DMS53 treated with DMSO at 0.1 percent for 48 hours (cell line): ENCODE results near the gene NKPD1.

ENCODE experiments used
- DNase-seq: peaks from one replicate; lab custom pipeline; 2025; ENCODE audit not compliant: unreplicated experiment; lab: John Stamatoyannopoulos, UW

NKPD1 gene

DNA sequence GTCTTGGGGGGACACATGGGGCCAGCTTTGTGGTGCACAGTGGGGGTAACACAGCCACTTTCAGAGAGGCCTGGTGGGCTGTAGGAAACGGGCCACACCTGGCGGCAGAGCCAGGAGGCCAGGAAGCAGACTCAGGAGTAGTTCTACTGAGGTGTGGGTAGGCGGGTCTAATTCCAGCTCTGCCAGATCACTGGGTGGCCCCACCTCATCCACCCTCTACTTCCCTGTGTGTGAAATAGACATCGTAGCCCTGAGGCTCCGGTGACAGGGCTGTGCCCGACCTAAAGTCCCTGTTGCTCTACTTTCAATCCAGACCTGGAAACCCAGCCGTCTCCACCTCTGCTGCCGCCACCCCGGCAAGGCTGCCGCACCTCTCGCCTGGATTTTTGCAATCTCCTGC, 4.0 kb downstream of the NKPD1 start:
- no peak for DNase-seq

DNA sequence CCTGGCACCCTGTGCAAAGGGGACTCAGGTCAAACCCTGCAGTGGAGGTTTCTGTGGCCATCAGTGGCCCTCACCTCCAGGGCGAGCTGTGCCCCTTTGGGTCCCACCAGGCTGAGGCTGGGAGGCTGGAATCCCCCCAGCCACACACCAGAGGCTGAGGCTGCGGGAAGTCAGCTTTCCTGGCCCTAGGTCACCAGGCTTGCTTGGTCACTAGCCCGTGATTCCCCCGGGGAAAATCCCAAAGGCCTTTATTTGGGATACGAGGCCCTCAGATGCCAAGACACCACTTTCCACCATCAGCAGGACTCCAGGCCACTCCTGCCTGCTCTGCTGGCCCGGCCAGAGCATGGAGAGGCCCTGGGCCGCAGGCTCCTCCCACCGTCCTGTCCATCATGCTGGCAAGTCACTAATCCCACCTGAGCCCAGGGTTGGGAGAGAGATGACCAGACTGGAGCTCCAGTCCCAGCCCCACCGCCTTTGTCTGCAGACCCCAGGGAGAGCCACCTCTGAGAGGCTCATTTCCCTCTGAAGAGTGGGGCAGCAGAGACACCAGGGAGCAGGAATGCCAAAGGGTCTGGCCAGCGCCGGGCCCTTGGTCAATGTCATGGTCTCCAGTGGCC, 4.7 kb downstream of the NKPD1 start:
- no peak for DNase-seq

DNA sequence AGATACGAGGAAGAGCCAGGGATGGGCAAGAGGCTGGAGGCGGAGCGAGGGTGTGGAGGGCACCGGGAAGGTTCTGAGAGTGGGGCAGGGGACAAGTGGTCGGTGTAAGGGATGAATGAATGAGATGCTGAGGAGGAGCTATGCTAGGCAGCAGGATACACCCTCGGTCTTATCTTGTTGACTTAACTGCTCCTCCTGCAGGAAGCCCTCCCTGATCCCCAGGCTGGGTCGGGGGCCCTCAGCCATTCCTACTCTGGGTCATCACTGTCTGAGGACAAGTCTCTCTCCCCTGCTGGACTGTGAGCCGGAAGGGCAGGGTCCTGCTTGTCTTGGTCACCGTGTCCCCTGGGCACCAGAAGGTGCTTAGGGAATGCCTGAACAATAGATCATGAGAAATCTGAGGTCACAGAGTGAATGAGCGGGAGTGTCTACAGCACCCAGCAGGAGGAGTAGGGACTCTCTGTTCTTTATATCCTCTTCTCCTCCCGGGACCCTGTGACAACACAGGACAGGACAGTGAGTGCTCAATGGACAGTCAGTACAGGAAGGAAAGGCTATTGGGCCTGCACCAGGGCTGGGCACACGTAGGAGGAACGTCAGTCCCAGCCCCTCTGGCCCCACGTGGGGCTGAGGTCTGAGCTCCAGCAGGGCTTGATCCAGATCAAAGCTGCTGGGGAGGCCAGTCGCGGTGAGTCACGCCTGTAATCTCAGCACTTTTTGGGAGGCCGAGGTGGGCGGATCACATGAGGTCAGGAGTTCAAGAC, 6.5 kb downstream of the NKPD1 start:
- DNase-seq: no peak

DNA sequence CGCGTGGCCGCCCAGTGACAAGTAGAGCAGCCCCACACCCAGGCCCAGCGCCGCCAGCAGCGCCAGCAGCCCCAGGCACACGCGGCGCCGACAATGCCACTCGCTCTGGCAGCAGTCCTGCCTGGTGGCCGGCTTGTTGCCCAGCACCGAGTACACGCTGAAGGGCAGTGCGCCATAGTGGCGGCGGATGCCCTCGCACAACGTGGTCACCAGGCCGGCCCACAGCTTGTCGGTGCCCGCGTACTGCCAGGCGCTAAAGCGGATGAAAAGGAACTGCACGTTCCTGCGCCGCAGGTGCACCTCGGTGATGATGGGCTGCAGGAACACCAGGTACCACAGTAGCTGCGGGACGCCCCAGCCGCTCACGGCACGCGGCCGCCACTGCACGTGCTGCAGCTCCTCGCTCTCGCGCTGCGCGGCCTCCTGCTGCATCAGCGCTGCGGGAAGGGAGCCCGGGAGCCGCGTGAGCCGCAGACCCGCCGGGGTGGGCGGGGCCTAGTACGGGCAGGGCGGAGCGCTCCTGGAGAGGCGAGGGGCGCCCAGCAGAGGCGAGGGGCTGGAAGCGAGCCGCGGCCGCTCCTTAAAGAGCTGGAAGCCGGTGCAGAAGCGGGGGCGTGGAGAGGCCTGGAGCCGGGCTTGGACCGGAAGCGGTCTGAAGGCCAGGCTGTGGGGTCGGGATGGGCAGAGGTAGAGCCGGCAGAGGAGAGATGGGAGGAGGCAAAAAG, 7.3 kb downstream of the NKPD1 start:
- DNase-seq: no peak

DNA sequence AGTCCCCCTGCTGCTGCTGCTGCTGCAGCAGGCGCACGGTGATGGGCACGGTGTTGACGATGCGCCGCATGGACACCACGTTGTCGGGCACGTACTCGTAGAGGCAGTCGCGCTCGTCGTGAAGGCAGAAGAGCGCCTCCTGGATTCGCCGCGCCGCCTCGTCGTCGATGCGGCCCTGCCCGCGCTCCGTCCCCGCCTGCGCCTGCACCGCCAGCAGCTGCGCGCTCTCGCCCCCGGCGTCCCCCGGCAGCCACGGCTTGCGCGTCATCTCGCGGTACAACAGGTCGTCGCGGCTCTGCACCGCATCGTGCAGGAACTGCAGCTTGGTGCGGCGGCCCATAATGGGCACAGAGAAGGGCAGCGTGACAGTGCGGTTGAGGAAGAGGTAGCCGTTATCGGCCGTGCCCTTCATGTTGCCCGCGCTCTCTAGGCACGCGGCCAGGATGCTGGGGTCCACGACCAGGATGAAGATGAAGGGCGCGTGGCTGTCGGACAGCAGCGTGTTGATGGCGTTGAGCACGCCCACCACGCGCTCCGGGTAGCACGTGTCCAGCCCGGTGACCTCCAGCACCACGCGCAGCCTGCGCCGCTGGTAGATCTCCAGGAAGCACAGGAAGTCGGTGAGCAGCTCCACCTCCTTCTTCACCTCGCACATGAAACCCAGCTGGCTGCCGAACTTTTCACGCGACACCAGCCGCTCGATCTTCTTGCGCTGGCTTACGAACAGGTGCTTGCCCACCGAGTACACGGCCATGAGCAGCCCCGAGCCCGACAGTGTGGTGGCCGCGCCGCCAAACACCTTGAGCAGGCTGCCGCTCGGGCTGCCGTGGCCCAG, 8.1 kb downstream of the NKPD1 start:
- peak; percentile 42 for DNase-seq

DNA sequence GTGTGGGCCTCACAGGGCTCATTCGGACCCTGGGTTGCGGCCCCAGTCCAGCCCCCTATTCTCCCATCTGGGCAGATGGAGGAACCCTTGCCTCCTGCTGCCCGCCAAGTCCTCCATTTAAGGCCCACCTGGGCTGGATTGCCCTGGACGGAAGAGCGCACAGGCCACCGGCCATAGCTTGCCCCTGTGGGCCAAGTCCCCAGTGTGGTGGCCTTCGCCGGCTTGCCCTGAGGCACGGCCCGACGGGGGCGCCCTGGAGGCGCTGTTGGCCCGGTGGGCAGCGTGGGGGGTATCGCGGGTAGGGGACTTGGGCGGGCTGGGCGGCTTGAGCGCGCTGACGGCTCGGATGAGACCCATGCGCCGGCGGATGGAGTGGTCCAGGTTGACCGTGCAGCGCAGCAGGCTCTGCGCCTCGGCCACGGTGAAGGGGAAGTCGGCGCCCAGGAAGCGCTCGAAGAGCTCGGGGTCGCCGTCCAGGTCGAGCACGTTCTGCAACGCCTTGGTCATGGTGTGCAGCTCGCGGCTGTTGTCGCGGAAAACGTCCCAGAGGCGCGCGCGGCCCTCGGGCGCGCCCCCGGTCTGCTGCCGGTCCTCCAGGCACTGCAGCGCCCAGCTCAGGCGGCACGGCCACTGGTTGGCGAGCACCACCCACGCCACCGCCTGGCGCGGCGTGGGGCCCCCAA, 8.8 kb downstream of the NKPD1 start:
- DNase-seq: no peak

DNA sequence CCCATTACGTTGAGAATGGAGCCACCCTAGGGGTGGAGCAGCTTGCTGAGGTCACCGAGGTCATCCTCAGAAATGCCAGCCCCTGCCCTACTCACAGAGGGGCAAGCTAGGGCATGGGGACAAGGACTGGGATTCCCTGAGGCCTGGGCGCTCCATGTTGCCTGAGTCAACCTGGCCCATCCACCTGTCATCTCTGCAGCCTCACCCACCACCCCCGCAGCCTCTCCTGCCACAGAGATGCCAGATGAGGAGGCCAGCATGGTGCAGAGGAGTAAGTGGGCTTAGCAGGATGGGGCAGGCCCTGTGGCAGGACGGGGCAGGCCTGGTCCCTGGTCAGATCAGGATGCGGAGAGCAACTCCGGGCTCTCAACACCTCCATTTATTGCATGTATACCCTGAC, 9.5 kb downstream of the NKPD1 start:
- no peak for DNase-seq

DNA sequence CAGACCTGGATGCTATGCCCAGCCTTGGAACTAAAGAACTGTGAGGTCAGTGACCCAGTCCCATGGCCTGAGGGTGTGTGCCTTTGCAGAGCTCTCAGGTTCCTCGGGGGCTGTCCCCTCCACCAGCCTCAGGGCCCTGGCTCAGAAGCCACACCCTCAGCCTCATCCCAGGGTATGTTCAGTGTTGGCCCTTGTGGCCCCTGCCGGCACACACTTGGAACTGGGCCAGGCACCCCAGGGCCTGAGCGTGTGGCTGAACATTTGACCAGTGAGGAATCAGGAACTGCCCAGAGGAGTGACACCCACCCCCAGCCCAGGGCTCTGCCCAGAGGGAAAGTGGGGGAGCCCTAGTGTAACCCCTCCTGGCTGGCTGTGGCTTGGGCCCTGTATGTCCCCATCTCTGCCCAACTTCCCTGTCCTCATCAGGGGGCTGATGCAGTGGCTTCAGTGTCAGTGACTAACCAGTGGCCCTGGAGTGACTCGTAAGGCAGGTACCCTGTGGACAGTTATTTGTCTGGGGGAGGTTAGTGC, 10.0 kb downstream of the NKPD1 start:
- no peak for DNase-seq

DNA sequence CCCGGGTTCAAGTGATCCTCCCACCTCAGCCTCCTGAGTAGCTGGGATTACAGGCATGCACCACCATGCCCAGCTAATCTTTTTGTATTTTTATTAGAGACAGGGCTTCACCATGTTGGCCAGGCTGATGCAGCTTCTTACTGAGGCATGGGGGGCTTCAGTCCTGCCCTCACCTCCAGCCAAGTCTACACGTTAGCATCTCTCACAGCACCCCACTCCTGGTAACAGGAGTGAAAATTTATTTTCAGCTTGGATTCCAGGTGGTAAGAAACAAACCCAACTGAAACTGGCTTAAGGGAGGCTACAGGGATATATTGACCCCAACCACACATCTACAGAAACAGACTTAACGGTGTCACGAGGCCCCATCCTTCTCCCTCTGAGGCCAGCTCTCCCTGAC, 10.6 kb downstream of the NKPD1 start:
- DNase-seq: no peak

DNA sequence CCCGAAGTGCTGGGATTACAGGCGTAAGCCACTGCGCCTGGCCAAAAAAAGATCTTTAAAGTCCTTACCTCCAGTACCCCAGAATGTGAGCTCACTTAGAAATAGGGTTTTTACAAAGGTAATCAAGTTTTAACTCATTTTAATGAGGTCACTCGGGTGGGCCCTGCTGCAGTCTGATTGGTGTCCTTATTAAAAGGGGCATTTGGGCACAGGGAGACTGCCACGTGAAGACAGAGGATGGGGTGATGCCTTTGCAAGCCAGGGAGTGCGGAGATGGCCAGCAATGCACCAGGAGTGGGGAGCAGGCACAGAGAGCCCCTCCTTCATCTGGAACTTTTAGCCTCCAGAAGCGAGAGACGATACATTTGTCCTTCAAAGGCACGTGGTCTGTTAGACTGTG, 11.7 kb downstream of the NKPD1 start:
- DNase-seq: no peak

DNA sequence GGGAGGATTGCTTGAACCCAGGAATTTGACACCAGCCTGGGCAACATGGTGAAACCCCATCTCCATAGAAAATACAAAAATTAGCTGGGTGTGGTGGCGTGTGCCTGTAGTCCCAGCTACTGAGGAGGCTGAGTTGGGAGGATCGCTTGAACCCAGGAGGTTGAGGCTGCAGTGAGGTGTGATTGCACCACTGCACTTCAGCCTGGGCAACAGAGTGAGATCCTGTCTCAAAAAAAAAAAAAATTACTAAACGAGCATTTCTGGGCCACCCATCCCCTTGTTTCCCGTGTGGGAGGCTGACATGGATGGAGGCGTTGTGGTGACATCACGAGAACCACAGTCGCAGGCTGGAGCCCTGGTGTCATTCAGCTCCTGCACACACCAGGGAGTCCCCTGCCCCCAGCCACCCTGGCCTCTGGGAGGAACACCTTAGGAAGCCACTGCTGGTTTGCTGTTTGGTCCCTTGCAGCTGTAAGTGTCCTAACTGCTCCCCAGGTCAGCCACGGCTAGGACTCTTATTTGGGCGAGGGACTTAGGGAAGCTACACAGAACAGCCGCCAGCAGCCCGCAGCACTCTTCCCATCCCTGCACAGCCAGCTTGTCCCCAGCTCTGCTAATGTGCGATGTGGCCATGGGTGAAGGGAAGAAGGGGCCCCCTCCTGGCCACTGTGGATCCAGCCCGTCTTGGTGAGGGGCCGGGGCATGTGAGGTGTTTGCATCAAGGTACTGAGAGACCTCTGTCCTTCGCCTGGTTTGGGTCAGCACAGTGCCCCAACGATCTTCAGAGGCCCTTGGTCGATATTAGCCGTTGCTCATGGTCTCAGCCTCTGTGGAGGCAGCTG, 12.7 kb downstream of the NKPD1 start:
- DNase-seq: no peak

DNA sequence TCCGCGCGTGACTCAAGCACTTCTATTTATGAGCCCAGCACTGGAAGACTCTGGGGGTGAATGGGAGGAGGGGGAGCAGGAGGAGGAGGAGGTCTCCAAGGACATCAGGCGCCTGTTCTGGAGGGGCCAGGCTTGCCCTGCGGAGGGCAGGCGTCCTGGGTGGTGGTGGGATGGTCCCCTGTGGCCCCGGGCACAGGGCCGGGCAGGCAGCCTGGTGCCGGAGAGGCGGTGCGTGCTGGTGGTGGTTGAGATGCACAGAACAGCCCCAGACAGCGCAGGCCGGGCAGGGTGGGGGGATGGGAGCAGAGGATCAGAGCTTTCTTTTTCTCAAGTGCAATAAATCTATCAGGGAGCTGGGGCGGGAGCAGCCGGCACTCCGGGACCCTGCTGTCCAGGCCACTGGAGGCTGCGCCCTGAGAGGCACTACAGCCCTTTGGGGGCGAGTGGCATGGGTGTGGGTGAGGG, 14.0 kb downstream of the NKPD1 start:
- no peak for DNase-seq

DNA sequence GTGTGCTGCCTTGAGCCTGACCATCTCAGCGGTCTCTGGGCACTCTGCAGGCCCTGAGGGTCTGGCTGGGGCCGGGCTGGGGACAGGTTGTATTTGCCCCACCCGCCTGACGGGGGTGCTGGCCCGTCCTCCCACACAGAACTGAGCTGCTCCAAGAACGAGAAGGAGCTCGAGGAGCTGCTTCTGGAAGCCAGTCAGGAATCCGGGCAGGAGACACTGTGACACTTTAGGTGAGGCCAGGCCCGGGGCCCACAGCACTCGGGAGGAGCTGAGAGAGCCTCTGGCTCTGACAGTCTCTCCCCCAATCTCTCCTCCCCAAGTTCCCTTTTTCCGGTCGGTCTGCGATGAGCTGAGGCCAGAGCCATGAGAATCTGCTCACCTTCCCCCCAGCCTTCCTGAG, 14.5 kb downstream of the NKPD1 start:
- no peak for DNase-seq

DNA sequence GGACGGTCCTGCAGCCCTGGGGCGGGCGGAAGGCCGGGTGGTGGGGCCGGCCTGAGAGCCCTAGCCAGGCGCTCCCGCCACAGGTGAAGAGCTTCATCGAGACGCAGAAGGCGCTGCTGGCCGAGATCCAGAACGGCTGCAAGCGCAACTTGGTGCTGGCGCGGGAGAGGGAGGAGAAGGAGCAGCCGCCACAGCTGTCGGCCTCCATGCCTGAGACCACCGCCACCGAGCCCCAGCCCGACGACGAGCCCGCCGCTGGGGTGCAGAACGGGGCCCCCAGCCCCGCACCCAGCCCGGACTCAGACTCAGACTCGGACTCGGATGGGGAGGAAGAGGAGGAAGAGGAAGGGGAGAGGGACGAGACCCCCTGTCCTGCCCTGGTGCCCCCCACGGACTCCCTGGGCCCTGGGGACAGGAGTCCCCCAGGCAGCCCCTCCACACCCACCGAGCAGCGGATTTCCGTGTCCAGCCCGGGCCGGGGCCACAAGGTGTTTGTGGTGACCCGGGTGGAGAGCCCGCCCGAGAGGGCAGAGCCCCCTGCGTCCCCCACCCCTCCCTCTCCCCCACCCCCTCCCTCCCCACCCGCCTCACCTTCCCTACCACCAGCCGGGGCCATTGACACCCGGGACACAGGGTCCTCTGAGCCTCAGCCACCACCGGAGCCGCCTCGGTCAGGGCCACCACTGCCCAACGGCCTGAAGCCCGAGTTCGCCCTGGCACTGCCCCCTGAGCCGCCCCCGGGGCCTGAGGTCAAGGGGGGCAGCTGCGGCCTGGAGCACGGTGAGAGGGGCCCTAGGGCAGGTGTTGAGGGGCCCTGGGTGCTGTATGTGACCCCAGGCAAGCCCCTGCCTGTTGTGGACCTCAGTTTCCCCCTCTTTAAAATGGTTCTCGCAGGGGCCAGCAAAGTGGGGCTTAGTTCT, 15.3 kb downstream of the NKPD1 start:
- no peak for DNase-seq

DNA sequence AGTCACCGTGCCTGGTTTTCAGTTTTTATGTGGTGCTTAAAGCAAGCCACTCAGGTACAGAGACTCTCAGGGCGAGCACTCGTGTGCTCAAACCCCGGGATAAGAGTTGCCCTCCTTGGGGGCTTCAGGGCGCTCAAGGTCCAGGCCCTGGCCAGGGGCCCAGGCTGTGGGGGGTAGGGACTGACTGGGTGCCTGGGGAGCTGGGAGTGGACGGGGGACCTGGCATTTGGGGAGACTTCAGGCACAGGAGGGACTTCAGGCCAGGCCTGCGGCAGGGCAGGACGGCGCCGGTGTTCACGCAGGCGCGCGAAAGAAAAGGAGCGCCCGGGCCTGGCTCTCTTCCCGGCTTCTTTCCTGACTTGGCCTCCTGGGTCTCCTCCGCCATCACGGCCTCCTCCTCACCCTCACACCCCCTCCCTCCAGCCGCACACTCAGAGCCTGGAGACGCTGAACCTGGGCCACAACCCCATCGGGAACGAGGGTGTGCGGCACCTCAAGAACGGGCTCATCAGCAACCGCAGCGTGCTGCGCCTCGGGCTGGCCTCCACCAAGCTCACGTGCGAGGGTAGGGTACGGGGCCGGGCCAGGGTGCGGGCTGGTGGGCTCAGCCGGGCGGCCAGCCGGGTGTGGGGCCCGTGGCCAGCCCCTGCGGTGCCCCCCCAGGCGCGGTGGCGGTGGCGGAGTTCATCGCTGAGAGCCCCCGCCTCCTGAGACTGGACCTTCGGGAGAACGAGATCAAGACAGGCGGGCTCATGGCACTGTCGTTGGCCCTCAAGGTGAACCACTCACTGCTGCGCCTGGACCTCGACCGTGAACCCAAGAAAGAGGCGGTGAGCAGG, 16.1 kb downstream of the NKPD1 start:
- DNase-seq: no peak

DNA sequence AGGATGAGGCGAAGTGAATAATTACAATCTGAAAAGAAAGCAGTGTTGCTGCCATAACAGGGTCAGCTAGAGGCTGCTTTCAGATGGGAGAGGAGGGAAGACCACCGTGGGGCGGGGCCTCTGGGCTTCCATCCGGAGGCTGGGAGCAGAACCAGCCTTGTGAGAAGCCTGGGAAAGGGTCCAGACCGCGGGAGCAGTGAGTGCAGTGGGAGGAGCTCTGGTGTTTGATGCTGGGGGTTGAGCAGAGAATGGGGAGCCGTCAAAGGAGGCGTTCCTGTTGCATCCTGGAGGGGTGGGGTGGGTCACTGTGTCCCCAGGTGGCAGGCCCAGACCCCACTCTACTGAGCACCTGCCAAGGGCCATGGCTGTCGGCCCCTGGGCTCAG, 18.1 kb downstream of the NKPD1 start:
- no peak for DNase-seq

DNA sequence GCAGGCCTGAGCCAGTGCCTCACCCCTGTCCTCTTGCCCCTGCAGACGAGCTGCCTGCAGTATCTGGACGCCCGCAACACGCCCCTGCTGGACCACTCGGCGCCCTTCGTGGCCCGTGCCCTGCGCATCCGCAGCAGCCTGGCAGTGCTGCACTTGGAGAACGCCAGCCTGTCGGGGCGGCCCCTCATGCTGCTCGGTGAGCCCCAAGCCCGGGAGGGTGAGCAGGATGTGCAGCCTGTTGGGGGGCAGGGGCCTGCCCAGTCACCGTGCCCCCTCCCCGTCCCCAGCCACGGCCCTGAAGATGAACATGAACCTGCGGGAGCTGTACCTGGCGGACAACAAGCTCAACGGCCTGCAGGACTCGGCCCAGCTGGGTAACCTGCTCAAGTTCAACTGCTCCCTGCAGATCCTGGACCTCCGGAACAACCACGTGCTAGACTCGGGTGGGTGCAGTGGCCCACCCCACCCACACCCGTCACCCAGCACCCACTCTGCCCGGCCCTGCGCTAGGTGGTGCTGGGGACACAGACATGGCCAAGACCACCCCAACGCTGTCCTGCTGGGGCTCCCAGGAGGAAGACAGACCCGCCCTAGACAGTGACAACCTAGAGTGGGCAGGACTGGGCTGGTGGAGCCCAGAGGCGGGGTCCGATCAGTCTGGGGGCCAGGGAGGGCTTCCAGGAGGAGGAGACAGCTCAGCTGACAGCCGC, 18.6 kb downstream of the NKPD1 start:
- DNase-seq: no peak
